Chondrocyte (in vitro differentiated cells): ENCODE results near the gene CNKSR1. TPM values are rescaled to one million over a fixed set of nuclear protein-coding genes. Genes with fewer than 3 reads are reported as not detected.

Experiments used
- DNase-seq: peaks from one replicate; pipeline ENCODE4 v3.0.0; 2021; ENCODE audit warnings: mixed read lengths, low spot score
- H3K27ac Mint-ChIP-seq: one replicate; pipeline ENCODE4 v1.8.0; 2021; ENCODE audit warnings: mild to moderate bottlenecking, moderate library complexity, mixed read lengths; ENCODE audit not compliant: unreplicated experiment
- H3K27me3 Mint-ChIP-seq: 2 replicates; pipeline ENCODE4 v1.8.0; 2021; ENCODE audit warnings: low read depth, mixed read lengths
- H3K36me3 Mint-ChIP-seq: 2 replicates; pipeline ENCODE4 v1.8.0; 2021; ENCODE audit warnings: low read depth, mixed read lengths
- H3K4me1 Mint-ChIP-seq: 2 replicates; pipeline ENCODE4 v1.8.0; 2021; ENCODE audit warnings: low read depth, mild to moderate bottlenecking, mixed read lengths
- H3K4me3 Mint-ChIP-seq: one replicate; pipeline ENCODE4 v1.8.0; 2021; ENCODE audit warnings: mild to moderate bottlenecking, moderate library complexity, mixed read lengths; ENCODE audit not compliant: unreplicated experiment
- H3K9me3 Mint-ChIP-seq: 2 replicates; pipeline ENCODE4 v1.8.0; 2021; ENCODE audit warnings: low read depth, mixed read lengths
- CTCF ChIP-seq: fragments of 200-600 bp; sonication (generic); IDR thresholded peaks from 2 replicates; pipeline ENCODE4 v1.5.0; 2021; ENCODE audit warnings: antibody characterized with exemption, mild to moderate bottlenecking, moderate library complexity
- total RNA-seq: library from RNA; stranded (reverse); gene quantifications from 3 replicates; pipeline ENCODE4 v1.2.1, GENCODE V29; 2021

Gene CNKSR1
- total RNA-seq, 1 donor from 2014 or later: 0.80 TPM

- DNase-seq: no peak
- Mint-ChIP-seq H3K27ac (no peak overlapping the region), H3K36me3 (peaks cover 1% of the 10 kb centered on the region), H3K27me3 (peaks cover 2% of the 10 kb centered on the region), H3K9me3 (no peaks in the 10 kb centered on the region), H3K4me3 (no peak overlapping the region), H3K4me1 (no peaks in the 10 kb centered on the region)
- no peak for TF ChIP-seq CTCF
Measured at GRCh38 chr1:26188477-26188876, 11.2 kb downstream of the CNKSR1 start.

- no peaks in the 10 kb centered on the region for H3K9me3 Mint-ChIP-seq
- no peak for TF ChIP-seq CTCF
- H3K27ac Mint-ChIP-seq: no peak overlapping the region
- DNase-seq: no peak
- no peak overlapping the region for H3K4me3 Mint-ChIP-seq
- no peaks in the 10 kb centered on the region for H3K4me1 Mint-ChIP-seq
- H3K36me3 Mint-ChIP-seq: peaks cover 1% of the 10 kb centered on the region
- peaks cover 6% of the 10 kb centered on the region for H3K27me3 Mint-ChIP-seq
Measured at GRCh38 chr1:26189331-26189730, 12.0 kb downstream of the CNKSR1 start.

- TF ChIP-seq CTCF: no peak
- Mint-ChIP-seq H3K36me3 (peaks cover 1% of the 10 kb centered on the region), H3K27ac (no peak overlapping the region), H3K9me3 (no peaks in the 10 kb centered on the region), H3K4me3 (no peak overlapping the region), H3K27me3 (peaks cover 7% of the 10 kb centered on the region), H3K4me1 (no peaks in the 10 kb centered on the region)
- no peak for DNase-seq
Measured at GRCh38 chr1:26189751-26190275, 12.5 kb downstream of the CNKSR1 start.

- Mint-ChIP-seq H3K36me3 (peaks cover 1% of the 10 kb centered on the region), H3K9me3 (no peaks in the 10 kb centered on the region), H3K4me1 (no peaks in the 10 kb centered on the region), H3K27me3 (peaks cover 9% of the 10 kb centered on the region), H3K4me3 (no peak within 1 kb of the TSS), H3K27ac (no peak within 1 kb of the TSS)
- TF ChIP-seq CTCF: peak; percentile 35
- no peak for DNase-seq
Measured at GRCh38 chr1:26190373-26190987, 13.2 kb downstream of the CNKSR1 start, which contains the start of gene CATSPER4. CATSPER4 (plus strand) TSS chr1:26190602; CDS start chr1:26190628, 26 bp downstream.

- Mint-ChIP-seq H3K9me3 (no peaks in the 10 kb centered on the region), H3K36me3 (peaks cover 1% of the 10 kb centered on the region), H3K27me3 (peaks cover 12% of the 10 kb centered on the region), H3K4me1 (no peaks in the 10 kb centered on the region), H3K4me3 (no peak overlapping the region), H3K27ac (no peak overlapping the region)
- no peak for TF ChIP-seq CTCF
- no peak for DNase-seq
Measured at GRCh38 chr1:26191739-26192138, 14.4 kb downstream of the CNKSR1 start.
